ENCODE data around the gene RNASE2.
"Not testable (repeated sequence)": the region's sequence is repeated elsewhere in the genome, so short reads cannot be mapped to it uniquely, and the experiment has no call there.

RNASE2 gene

GRCh38 chr14:20954736-20955537 is at the start of gene RNASE2:
RNASE2 (plus strand) TSS chr14:20955487; CDS start chr14:20955772, 285 bp downstream.
- DNase-seq: not testable (repeated sequence)

- DNase-seq: no peak
These were observed 49.6 kb upstream of the RNASE2 start for GRCh38 chr14:20905676-20906075.

- no peak for DNase-seq
These were observed 48.1 kb upstream of the RNASE2 start for GRCh38 chr14:20907214-20907613.

GRCh38 chr14:20910822-20911221 is 44.5 kb upstream of the RNASE2 start:
- not testable (repeated sequence) for DNase-seq

- not testable (repeated sequence) for DNase-seq
These were observed 36.1 kb upstream of the RNASE2 start for GRCh38 chr14:20919038-20919756.

GRCh38 chr14:20923766-20924297 is 31.5 kb upstream of the RNASE2 start:
- not testable (repeated sequence) for DNase-seq

GRCh38 chr14:20934148-20934762 is 21.0 kb upstream of the RNASE2 start:
- no peak for DNase-seq

GRCh38 chr14:20935303-20935984 is 19.8 kb upstream of the RNASE2 start:
- DNase-seq: no peak

GRCh38 chr14:20945146-20945545 is 10.1 kb upstream of the RNASE2 start:
- DNase-seq: not testable (repeated sequence)

GRCh38 chr14:20946707-20947106 is 8.6 kb upstream of the RNASE2 start:
- not testable (repeated sequence) for DNase-seq

GRCh38 chr14:20955538-20955873 is 219 bp downstream of the RNASE2 start:
- DNase-seq: not testable (repeated sequence)

- DNase-seq: no peak
These were observed 1.2 kb downstream of the RNASE2 start for GRCh38 chr14:20956376-20956976.

- not testable (repeated sequence) for DNase-seq
These were observed 3.7 kb downstream of the RNASE2 start for GRCh38 chr14:20958946-20959345.

- no peak for DNase-seq
These were observed 14.0 kb downstream of the RNASE2 start for GRCh38 chr14:20969336-20969735.

GRCh38 chr14:20970647-20970982 is 15.3 kb downstream of the RNASE2 start:
- peak; percentile 45 for DNase-seq

GRCh38 chr14:20970983-20971704 is 15.9 kb downstream of the RNASE2 start:
- peak; percentile 65 for DNase-seq

GRCh38 chr14:20971705-20972021 is 16.4 kb downstream of the RNASE2 start:
- DNase-seq: no peak

GRCh38 chr14:20973501-20973900 is 18.2 kb downstream of the RNASE2 start:
- no peak for DNase-seq

- DNase-seq: no peak
These were observed 21.0 kb downstream of the RNASE2 start for GRCh38 chr14:20976291-20976690.

- DNase-seq: no peak
These were observed 23.4 kb downstream of the RNASE2 start for GRCh38 chr14:20978687-20979086.

- DNase-seq: no peak
These were observed 25.6 kb downstream of the RNASE2 start for GRCh38 chr14:20980906-20981305.
